HFFc6 (cell line): Measurements from ENCODE around the gene UPP1. TPM values are rescaled to one million over a fixed set of nuclear protein-coding genes. Genes with fewer than 3 reads are reported as not detected.
A peak's percentile ranks its signal among the peaks of the same experiment; 100 is the strongest.
"Not testable (repeated sequence)": the region's sequence is repeated elsewhere in the genome, so short reads cannot be mapped to it uniquely, and the experiment has no call there.

Experiments used
- DNase-seq: peaks from one replicate; pipeline ENCODE4 v3.0.0-alpha.2; 2018
- H3K27ac Mint-ChIP-seq: 2 replicates; pipeline ENCODE4 v1.8.0; 2020; ENCODE audit warnings: mild to moderate bottlenecking, mixed read lengths
- H3K27me3 Mint-ChIP-seq: 2 replicates; pipeline ENCODE4 v1.8.0; 2021; ENCODE audit warnings: mild to moderate bottlenecking, moderate library complexity, mixed read lengths; ENCODE audit not compliant: insufficient read depth
- H3K36me3 Mint-ChIP-seq: 2 replicates; pipeline ENCODE4 v1.8.0; 2021; ENCODE audit warnings: low read depth, mixed read lengths
- H3K4me1 Mint-ChIP-seq: 2 replicates; pipeline ENCODE4 v1.8.0; 2020; ENCODE audit warnings: low read depth, mixed read lengths
- H3K4me3 Mint-ChIP-seq: 2 replicates; pipeline ENCODE4 v1.8.0; 2020; ENCODE audit warnings: mild to moderate bottlenecking, moderate library complexity, mixed read lengths
- H3K9me3 Mint-ChIP-seq: 2 replicates; pipeline ENCODE4 v1.8.0; 2020; ENCODE audit warnings: mild to moderate bottlenecking, mixed read lengths
- CTCF ChIP-seq: fragments of 200-600 bp; sonication (generic); IDR thresholded peaks from 2 replicates; pipeline ENCODE4 v1.5.0; 2021; ENCODE audit warnings: antibody characterized with exemption, mild to moderate bottlenecking
- total RNA-seq, 6 experiments: library from RNA; stranded (reverse); fragmentation: NEBNext Ultra II Directional; extraction: Animal tissue kit (Norgen Biotek cat#: 25700); gene quantifications; 2 replicates in 1 of 6; 3 replicates in 5 of 6; pipeline ENCODE4 v1.2.3, GENCODE V29; 2021

The UPP1 gene
- total RNA-seq, 6 experiments from 2014 or later = 14.3 to 26.5 (median 22.6) TPM

- TF ChIP-seq CTCF = no peak
- H3K4me3 Mint-ChIP-seq = no peak overlapping the region
- no peaks in the 10 kb centered on the region for H3K27me3 Mint-ChIP-seq
- H3K27ac Mint-ChIP-seq = no peak overlapping the region
- peaks cover 30% of the 10 kb centered on the region for H3K4me1 Mint-ChIP-seq
- DNase-seq = no peak
- H3K9me3 Mint-ChIP-seq = no peaks in the 10 kb centered on the region
- H3K36me3 Mint-ChIP-seq = no peaks in the 10 kb centered on the region; the same call in 1 of the 2 replicates
These were observed 11.6 kb upstream of the UPP1 start for GRCh38 chr7:48077423-48077822.

DNA sequence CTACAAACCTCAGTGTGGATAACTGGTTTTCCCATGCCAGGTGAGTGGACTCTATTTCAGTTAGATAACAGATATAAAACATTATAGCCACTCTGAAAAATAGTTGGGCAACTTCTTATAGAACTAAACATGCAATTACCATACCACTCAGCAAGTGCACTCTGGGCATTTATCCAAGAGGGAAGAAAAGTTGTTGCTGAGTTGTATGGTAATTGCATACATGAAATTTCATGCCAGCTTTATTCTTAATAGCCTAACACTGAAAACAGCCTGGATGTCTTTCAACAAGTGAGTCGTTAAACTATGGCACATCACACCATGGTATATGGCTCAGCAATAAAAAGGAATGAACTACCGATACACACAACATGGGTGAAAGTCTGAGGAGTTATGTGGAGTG lies 10.6 kb upstream of the UPP1 start:
- Mint-ChIP-seq H3K9me3 (no peaks in the 10 kb centered on the region), H3K4me3 (no peak overlapping the region), H3K4me1 (peaks cover 32% of the 10 kb centered on the region), H3K36me3 (no peaks in the 10 kb centered on the region; the same call in 1 of the 2 replicates), H3K27me3 (no peaks in the 10 kb centered on the region), H3K27ac (no peak overlapping the region)
- peak; percentile 7 for DNase-seq
- TF ChIP-seq CTCF = no peak

GRCh38 chr7:48082378-48082777 lies 6.7 kb upstream of the UPP1 start:
- not testable (repeated sequence) for H3K9me3 Mint-ChIP-seq, H3K27ac Mint-ChIP-seq, DNase-seq, H3K27me3 Mint-ChIP-seq, H3K4me3 Mint-ChIP-seq, H3K36me3 Mint-ChIP-seq
- H3K4me1 Mint-ChIP-seq = peaks cover 54% of the 10 kb centered on the region

DNA sequence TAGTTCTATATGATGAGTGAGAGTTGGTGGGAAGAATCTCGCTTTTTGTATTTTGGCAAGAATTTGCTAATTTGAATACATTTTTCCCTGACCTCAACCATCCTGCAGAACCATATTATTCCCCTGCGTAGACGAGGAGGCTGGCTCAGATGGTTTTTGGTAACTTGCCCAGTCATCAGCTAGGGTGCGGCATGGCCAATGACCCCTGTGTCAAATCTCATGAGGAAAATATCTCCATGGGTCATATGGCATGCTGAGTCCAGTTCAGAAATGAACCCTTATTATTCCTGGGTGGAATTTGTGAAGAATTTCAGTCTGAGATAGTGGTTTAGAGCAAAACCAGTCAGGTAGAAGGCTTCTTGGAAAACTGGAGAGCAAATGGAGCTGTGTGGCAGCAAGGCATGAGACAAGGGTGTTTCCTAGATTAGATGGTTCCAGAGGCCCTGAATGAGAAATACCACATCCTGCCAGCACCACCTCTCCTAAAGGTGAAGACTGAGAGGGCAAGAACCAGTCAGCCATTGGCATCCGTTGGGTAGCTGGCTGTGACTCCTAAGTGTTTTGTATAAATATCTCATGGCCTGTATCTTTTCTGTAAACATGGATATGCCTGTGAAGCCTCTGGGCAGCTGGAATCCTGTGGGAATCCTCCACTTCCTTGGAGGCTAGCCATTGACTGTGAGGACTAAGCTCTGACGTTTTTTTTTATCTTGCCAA lies 5.8 kb upstream of the UPP1 start:
- H3K9me3 Mint-ChIP-seq = no peaks in the 10 kb centered on the region
- peaks cover 63% of the 10 kb centered on the region for H3K4me1 Mint-ChIP-seq
- peaks cover 4% of the 10 kb centered on the region; the same call in 1 of the 2 replicates for H3K27me3 Mint-ChIP-seq
- peak; percentile 63 for DNase-seq
- peak overlapping the region; percentile 84 for H3K27ac Mint-ChIP-seq
- H3K36me3 Mint-ChIP-seq = no peaks in the 10 kb centered on the region
- no peak for TF ChIP-seq CTCF
- peak overlapping the region; percentile 64 for H3K4me3 Mint-ChIP-seq

- Mint-ChIP-seq H3K27me3 (peaks cover 4% of the 10 kb centered on the region; the same call in 1 of the 2 replicates), H3K4me1 (peaks cover 62% of the 10 kb centered on the region), H3K36me3 (no peaks in the 10 kb centered on the region), H3K4me3 (peak overlapping the region; percentile 63), H3K9me3 (no peaks in the 10 kb centered on the region), H3K27ac (peak overlapping the region; percentile 95)
- TF ChIP-seq CTCF = no peak
- peak; percentile 99 for DNase-seq
These were observed 4.2 kb upstream of the UPP1 start for GRCh38 chr7:48084727-48085432.

DNA sequence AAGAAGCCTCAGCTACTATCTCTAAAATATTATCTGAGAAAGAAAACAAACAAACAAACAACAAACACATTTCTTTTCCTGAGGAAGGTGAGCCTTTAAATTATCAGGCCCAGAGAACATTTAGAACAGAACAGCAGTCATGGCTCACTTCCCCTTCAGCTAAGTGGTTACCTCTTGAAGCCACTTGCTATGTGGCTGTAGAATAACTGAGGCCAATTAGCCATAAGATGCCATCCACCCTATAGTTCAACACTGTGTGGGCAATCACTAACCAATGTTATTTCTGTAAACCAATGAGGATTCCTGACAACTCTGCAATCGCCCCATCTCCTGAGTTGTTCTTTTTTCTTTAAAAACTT lies 3.7 kb upstream of the UPP1 start:
- Mint-ChIP-seq H3K4me3 (peak overlapping the region; percentile 63), H3K4me1 (peaks cover 67% of the 10 kb centered on the region)
- no peak for DNase-seq

More for the DNA sequence above, 3.7 kb upstream of the UPP1 start:
- no peaks in the 10 kb centered on the region for H3K9me3 Mint-ChIP-seq
- TF ChIP-seq CTCF = no peak
- H3K27ac Mint-ChIP-seq = peak overlapping the region; percentile 95
- H3K36me3 Mint-ChIP-seq = peaks cover 3% of the 10 kb centered on the region
- H3K27me3 Mint-ChIP-seq = peaks cover 5% of the 10 kb centered on the region
